Renal cortex interstitium (tissue), 11 donors: Measurements from ENCODE around the gene NDUFA13. TPM values are rescaled to one million over a fixed set of nuclear protein-coding genes. Genes with fewer than 3 reads are reported as not detected.

Source experiments
- DNase-seq, 11 donors: peaks; one replicate each; pipeline ENCODE4 v3.0.0-alpha.2; 2013; ENCODE audit warnings: low read depth in 9 of 11, low spot score in 4 of 11; ENCODE audit errors: extremely low read depth in 1 of 11
- polyA plus RNA-seq, 3 donors: library from polyadenylated mRNA; unstranded; fragments of 120-200 nt; gene quantifications; one replicate each; pipeline ENCODE4 v1.2.1, GENCODE V29; 2013; ENCODE audit not compliant: insufficient read length in 3 of 3

NDUFA13 gene
- polyA plus RNA-seq, 3 donors: 241 to 343 (median 284) TPM

DNA sequence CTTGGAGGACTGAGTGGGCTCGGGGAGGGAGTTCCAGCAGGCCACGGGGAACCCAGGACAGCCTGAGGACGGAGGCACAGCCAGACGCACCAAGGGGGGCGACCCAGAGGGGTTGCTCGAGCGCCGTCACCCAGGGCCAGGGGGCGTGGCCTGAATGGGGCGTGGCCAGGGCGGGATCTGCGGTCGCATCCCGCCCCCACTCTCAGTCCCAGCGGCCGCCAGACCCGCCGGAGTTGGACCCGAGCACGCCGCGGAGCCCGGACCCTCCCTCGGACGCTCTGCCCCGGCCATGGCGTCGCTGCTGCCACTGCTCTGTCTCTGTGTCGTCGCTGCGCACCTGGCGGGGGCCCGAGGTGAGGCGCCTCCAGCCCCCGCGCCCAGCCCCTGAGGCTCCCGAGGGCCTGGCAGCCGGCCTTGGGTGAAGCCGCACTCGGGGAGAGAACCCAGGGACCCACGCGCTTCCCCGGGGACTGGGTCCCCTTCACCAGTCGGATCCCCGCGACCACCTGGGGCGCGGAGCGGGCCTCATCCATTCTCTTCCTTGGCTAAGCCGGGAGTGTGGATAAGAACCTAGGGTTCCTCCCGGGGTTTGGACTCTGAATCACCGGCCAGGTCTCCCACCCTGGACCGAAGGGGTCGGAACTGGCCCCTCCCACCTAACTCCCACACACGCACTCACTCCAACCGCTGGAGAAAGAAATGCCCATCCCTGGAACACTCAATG lies 22.2 kb downstream of the NDUFA13 start, which contains the start of gene CILP2:
TSS of gene CILP2 (plus strand) at position 205 of the 724 bp plus-strand sequence. CDS start at position 290, 85 bp downstream.
- DNase-seq: no peak

DNA sequence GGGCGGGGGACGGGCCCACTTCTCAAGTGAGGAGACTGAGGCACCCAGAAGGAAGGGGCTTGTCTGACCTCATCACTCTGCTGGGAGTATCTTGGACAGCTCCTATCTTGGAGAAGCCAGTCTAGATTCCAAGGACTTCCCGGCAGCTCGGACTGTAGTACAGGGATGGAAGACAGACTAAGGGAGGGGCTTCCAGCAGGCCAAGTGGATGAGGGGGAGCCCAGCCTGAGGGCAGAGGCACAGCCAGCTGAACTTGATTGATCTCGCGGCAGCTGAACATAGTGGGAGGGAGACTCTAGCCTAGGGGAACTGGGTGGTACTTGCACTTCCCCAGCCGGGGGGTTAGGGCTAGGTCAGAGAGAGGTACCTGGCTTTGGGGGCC lies 22.8 kb downstream of the NDUFA13 start:
- no peak for DNase-seq

DNA sequence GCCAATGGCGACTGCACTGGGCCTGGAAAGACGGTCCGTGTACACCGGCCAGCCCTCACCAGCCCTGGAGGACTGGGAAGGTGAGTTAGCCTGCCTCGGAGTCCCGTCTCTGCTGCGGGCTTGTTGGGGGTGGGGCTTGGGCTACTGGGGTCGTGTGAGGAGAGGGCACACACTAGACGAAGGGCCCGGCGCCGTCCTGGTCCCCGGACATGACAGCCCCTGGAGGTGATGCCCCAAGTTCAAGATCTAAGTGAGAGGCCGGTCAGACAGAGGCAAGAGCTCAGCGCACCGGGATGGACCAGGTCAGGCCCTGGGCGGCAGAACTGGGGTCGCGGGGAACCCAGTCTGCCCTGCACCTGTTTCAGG lies 23.7 kb downstream of the NDUFA13 start:
- DNase-seq: no peak

DNA sequence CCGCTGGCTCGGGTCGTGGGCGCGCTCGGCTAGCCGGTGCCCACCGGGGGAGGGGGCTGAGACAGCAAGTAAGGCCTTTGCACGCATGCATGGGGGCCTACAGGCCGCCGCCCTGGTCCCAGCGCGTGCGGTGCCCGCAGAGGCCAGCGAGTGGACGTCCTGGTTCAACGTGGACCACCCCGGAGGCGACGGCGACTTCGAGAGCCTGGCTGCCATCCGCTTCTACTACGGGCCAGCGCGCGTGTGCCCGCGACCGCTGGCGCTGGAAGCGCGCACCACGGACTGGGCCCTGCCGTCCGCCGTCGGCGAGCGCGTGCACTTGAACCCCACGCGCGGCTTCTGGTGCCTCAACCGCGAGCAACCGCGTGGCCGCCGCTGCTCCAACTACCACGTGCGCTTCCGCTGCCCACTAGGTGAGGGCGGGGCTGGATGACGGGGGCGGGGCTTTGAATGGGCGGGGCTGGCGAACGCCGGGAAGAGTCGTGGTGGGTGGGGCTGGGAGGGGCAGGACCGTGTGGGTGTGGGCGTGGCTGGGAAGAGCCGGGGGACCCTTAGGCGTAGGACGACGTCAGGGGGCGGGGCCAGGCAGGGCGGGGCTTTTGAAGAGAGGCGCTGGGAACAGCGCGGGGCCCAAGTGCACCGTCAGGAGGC lies 24.2 kb downstream of the NDUFA13 start:
- DNase-seq: no peak

DNA sequence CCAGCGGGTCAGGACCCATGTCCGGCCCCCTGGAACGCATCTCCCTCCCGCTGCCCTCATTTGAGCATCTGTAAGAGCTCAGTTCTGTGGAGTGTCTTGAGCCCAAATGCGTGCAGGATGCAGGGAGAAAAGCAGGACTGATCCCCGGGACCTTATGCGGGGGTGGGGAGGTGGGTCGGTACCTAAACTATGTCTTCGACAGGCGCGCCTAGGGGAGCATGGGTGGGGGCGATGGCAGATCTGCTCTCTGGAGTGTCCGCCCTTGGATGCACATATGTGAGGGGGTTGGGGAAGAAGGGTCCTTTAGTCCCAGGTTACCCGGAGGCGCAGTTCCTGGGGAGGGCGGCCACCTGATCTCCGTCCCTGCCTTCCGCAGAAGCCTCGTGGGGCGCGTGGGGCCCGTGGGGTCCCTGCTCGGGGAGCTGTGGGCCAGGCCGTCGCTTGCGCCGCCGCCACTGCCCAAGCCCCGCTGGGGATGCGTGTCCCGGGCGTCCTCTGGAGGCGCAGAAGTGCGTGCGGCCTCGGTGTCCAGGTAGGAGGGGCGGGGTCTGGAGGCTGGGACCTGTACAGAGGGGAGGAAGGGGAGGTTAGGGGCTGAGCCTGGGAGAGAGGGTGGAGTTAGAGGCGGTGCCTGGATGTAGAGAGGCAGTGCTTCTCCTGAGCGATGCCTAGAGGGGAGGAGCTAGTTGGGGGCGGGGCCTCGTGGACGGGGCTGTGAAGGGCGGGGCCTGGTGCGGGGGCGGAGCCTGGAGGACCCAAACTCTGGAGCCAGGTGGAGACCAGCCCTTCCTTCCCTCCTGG lies 24.9 kb downstream of the NDUFA13 start:
- DNase-seq: no peak

DNA sequence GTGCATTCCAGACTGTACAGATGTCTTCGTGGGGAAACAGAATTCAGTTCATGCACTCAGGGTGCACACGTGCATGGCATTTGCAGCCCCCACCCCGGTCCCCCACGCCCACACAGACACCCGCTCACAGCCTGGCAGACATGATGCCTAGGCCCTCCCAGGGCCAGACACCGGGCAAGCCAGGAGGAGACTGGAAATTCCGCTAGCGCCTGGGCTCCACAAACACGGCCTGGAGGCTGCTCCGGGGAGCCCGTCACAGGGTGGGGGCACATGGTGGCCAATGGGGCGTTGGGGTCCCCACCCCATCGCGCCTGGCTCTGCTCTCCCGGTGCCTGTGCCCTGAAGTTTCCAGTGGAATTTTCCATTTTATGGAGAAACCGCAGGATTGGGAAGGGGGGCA lies 25.6 kb downstream of the NDUFA13 start:
- no peak for DNase-seq

DNA sequence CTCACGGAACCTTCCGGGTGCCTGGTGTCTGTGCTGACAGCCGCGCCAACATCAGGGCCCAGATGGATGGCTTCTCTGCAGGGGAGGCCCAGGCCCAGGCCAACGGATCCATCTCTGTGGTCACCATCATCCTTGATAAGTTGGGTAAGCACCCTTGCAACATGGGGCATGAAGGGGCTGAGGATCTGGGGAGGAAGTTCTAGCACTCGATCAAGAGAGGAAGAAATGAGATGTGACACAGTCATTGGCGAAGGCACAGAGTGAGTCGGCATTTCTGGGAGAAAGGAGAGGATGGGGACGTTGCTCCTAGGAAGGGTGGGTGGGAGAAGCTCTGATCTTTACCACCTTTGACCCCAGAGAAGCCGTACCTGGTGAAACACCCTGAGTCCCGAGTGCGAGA lies 26.5 kb downstream of the NDUFA13 start:
- no peak for DNase-seq

DNA sequence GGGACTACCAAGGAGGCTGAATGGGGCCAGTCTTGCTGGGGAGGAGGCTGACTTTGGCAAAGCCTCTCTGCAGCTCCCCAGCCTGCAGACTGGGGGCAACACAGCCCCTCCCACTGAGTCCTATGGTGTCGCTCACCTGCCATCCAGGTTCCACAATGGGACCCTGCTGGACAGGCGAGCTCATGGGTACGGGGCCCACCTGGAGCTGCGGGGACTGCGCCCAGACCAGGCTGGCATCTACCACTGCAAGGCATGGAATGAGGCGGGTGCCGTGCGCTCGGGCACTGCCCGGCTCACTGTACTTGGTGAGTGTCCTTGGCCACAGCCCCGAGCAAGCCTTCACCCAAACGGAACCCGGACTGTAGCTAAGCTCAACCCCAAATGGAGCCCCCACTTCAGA lies 27.1 kb downstream of the NDUFA13 start:
- DNase-seq: no peak

DNA sequence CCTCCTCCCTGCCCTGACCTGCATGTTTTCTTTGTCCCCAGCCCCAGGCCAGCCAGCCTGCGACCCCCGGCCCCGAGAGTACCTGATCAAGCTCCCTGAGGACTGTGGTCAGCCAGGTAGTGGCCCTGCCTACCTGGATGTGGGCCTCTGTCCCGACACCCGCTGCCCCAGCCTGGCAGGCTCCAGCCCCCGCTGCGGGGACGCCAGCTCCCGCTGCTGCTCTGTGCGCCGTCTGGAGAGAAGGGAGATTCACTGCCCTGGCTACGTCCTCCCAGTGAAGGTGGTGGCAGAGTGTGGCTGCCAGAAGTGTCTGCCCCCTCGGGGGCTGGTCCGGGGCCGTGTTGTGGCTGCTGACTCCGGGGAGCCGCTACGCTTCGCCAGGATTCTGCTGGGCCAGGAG lies 27.6 kb downstream of the NDUFA13 start:
- no peak for DNase-seq

DNA sequence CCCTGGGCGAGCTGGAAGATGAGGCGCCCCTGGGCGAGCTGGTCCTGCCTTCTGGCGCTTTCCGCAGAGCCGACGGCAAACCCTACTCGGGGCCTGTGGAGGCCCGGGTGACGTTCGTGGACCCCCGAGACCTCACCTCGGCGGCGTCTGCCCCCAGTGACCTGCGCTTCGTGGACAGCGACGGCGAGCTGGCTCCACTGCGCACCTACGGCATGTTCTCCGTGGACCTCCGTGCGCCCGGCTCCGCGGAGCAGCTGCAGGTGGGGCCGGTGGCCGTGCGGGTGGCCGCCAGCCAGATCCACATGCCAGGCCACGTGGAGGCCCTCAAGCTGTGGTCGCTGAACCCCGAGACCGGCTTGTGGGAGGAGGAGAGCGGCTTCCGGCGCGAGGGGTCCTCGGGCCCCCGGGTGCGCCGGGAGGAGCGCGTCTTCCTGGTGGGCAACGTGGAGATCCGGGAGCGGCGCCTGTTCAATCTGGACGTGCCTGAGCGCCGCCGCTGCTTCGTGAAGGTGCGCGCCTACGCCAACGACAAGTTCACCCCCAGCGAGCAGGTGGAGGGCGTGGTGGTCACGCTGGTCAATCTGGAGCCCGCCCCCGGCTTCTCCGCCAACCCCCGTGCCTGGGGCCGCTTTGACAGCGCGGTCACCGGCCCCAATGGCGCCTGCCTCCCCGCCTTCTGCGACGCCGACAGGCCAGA lies 28.4 kb downstream of the NDUFA13 start:
- no peak for DNase-seq

DNA sequence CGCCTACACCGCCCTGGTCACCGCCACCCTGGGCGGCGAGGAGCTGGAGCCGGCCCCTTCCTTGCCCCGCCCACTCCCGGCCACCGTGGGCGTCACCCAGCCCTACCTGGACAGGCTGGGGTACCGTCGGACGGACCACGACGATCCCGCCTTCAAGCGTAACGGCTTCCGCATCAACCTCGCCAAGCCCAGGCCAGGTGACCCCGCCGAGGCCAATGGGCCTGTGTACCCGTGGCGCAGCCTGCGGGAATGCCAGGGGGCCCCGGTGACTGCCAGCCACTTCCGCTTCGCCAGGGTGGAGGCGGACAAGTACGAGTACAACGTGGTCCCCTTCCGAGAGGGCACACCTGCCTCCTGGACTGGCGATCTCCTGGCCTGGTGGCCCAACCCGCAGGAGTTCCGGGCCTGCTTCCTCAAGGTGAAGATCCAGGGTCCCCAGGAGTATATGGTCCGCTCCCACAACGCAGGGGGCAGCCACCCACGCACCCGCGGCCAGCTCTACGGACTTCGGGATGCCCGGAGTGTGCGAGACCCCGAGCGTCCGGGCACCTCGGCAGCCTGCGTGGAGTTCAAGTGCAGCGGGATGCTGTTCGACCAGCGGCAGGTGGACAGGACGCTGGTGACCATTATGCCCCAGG lies 29.0 kb downstream of the NDUFA13 start:
- DNase-seq: no peak

DNA sequence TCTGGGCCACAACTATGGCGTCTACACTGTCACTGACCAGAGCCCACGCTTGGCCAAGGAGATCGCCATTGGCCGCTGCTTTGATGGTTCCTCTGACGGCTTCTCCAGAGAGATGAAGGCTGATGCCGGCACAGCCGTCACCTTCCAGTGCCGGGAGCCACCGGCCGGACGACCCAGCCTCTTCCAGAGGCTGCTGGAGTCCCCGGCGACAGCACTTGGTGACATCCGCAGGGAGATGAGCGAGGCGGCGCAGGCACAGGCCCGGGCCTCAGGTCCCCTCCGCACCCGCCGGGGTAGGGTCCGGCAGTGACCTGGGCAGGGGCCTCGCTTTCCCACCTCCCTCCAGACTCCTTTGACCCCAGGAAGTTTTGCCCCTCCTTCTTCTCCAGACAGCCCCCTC lies 29.7 kb downstream of the NDUFA13 start:
- no peak for DNase-seq

DNA sequence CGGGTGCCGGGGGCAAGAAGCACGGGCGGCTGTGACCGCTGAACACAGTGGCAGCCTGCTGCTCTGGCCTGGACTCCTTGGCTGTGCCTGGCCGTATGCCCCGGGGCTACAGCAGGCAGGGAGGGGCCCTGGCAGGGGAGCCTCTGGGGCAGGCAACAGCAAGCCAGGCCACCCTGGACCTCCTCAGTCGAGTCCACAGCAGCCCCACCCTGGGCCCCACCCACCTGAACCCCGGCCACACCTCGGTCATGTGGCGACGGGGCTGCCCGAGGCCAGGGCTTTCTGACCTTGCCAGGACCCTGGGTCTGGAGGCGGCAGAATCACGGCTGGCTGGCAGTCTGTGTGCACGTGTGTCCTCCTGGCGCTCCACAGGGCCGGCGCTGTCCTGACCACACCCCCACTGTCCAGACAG lies 30.7 kb downstream of the NDUFA13 start:
- no peak for DNase-seq

DNA sequence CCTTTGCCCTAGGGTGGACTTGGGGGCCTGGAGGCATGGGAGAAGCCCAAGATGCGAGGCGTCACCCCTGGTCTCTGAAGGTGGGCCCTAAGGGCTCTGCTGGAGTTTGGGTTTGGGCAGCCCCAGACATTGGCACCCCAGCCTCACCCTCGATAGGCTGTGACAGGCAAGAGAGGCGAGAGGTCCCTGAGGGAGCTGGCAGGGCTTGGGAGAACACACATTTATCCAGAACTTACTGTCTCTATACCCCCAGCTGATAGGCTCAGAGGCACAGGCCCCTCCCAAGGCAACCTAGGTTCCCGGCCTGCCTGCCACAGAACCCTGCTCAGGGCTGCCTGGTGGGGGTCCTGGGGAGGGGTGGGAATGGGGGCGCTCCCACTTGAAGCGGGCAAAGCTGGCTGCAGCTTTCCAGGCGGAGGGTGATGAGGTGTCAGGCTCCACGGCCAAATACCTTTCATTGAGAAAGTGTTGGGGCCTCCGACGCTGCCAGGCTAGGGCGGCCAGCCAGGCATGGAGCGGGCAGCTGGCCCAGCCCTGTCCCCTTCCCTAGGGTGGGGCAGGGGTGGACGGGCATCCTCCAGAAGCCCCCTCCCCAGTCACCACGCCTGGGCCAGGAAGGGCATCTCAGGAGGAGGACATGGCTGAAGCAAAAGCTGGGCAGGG lies 31.8 kb downstream of the NDUFA13 start:
- DNase-seq: no peak

DNA sequence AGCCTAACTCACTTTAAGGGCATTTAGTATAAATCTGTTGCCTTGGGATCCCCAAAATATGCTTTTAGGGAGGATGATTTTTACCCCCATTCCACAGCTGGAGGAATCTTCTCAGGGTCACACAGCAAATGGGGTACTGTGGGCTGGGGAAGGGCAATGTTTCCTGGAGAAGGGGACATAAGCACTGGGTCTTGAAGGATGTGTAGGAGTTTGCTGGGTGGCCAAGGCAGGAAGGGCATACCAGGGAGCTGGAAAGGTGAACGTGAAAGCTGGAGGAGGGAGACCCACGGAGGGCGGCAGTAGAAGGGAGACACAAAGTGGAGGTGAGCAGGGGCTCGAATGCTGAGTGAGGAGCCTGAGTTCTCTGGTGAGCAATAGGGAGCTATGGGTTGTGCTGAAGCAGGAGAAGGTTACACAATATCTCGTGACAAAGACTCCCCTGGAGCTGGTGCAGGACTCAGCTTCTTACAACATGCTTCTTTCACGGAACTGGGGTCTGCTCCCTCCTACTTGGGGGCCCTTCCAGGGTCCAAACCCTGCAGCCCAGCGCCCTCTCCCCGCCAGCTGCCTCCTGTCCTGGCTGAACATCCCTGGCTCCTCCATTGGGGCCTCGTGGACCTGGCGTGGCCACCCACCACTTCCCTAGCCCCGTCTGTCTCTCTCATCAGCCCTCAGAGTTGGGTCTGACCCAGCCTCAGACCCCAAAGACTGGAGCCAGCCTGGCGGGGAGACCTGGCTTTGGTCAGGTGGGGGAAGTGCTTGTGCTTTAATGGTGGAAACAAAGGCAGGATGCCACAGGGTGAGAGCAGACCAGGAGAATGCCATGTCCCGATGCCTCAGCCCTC lies 33.1 kb downstream of the NDUFA13 start:
- DNase-seq: no peak

DNA sequence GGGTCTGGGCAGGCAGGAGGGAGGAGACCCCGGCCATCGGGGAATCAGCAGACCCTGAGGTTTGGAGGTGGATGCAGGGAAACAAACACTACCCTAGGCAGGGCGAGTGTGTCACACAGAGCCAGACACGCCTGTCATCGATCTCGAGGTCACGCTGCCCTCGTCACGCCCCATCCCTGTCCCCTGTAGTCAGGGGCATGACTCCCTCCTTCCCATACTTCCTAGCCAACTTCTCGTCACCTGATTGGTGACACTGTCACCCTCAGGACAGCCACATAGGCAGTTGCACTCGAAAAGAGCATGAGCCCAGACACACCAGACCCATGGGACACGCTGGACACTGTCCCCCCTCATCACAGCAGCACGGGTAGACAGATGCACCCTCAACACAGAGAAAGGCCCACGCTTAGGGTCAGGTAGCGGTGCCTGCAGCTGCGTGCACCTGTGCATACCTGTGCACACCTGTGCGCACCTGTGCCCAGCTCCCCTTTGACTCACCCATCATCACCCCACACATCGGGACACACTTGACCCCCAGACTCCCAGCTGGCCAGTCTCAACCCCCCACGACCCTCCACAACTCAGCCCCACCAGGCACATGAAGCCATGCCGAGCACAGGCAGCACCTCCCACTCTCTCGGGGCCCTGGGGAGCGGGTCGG lies 33.9 kb downstream of the NDUFA13 start:
- no peak for DNase-seq

DNA sequence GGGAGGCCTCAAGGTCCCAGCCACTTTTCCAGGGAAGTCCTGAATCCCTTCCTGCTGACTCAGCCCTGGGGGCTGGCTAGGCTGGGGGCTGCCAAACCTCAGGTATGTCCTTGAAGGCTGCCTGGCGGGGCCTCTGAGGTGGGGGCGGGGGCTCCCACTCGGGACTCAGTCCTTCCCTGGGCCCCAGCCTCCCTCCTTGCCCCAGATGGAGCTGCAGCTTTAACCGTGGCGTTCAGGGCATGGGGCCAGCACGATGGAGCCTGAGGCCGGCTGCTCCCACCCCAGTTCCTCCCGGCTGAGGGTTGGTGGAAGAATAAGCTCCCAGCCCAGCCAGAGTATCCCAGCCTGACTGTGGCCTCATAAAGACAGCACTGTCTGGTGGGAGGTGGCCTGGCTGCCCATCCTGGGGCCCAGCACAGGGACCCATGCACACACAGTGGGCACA lies 34.5 kb downstream of the NDUFA13 start:
- no peak for DNase-seq
